Upper lobe of left lung (tissue), 4 donors: ENCODE results near the gene SLC35E4.

ENCODE experiments used
- EP300 ChIP-seq, 4 donors: sonication (generic); formaldehyde crosslinking; IDR thresholded peaks; one replicate each; pipeline ENCODE4 v1.5.1; 2017; ENCODE audit warnings: antibody characterized with exemption in 4 of 4, control low read depth in 2 of 4
- POLR2A ChIP-seq, 4 donors: fragments of 450-650 bp; IDR thresholded peaks; one replicate each; pipeline ENCODE4 v1.5.1; 2016 to 2017; ENCODE audit warnings: antibody characterized with exemption in 4 of 4, mild to moderate bottlenecking in 2 of 4
- POLR2AphosphoS5 ChIP-seq, 2 donors: sonication (generic); formaldehyde crosslinking; IDR thresholded peaks; one replicate each; pipeline ENCODE4 v1.5.1; 2017; ENCODE audit warnings: antibody characterized with exemption in 2 of 2
- TF ChIP-seq, protein P1 (sequence below), 6 experiments: fragments of 450-650 bp in 4 of 6; fragments of 200-600 bp in 2 of 6; sonication (generic) in 2 of 6; IDR thresholded peaks; one replicate each; pipeline ENCODE4 v1.5.1; 2016 to 2019; ENCODE audit warnings: antibody characterized with exemption in 6 of 6

DNA sequence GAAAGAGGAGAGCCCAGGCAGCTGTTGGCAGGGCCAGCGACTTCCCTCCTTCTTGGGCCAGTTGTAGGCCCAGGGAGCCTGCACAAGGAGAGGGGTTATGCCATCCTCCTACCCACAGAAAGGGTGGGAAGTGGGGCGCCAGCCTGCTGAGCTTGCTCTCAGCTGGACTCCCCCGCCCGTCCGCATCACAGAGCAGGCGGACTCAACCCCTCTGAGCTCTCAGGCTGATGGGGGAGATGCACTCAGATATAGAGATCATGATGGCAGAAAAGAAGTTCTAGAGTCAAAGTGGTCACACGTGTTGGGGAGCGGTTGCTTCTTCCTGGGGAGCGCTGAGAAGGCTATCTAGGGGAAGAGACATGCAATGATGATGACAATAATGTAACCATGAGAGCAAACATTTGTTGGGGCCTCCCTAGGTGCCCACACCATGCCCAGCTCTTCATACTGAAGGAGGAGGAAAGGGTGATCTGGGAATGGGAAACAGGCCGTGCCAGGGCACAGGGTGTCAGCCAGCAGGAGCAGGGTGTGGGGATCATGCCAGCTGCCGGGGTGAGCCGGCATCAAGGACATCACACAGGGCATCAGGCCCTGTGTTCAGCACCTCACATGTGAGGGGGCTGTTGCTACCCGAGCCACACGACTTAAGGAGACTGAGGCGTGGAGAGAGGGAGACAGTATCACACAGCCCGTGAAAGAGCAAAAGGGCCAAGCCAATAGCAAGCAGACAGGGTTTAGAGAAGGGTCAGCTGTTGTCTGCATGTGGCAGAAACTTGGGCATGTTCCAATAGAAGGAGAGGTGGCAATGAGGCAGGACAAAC lies 7.7 kb downstream of the SLC35E4 start:
- TF ChIP-seq, protein P1, sequence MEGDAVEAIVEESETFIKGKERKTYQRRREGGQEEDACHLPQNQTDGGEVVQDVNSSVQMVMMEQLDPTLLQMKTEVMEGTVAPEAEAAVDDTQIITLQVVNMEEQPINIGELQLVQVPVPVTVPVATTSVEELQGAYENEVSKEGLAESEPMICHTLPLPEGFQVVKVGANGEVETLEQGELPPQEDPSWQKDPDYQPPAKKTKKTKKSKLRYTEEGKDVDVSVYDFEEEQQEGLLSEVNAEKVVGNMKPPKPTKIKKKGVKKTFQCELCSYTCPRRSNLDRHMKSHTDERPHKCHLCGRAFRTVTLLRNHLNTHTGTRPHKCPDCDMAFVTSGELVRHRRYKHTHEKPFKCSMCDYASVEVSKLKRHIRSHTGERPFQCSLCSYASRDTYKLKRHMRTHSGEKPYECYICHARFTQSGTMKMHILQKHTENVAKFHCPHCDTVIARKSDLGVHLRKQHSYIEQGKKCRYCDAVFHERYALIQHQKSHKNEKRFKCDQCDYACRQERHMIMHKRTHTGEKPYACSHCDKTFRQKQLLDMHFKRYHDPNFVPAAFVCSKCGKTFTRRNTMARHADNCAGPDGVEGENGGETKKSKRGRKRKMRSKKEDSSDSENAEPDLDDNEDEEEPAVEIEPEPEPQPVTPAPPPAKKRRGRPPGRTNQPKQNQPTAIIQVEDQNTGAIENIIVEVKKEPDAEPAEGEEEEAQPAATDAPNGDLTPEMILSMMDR (IDR thresholded peaks at IDR 0.05) = no peak
- TF ChIP-seq POLR2A (IDR thresholded peaks at IDR 0.05) (no peak), POLR2AphosphoS5 (IDR thresholded peaks at IDR 0.05) (no peak), EP300 (IDR thresholded peaks at IDR 0.05) (no peak)
